ENCODE measurements around the gene PTCD1.

- TF ChIP-seq CTCF (IDR thresholded peaks at IDR 0.05) (no peak), SIN3A (IDR thresholded peaks at IDR 0.05; ENCODE audit: borderline replicate concordance, insufficient read depth, low read depth, low read length) (no peak), POLR2AphosphoS5 (IDR thresholded peaks at IDR 0.05; ENCODE audit: low read depth, low read length) (no peak)
These were observed 55.4 kb downstream of the PTCD1 start for GRCh38 chr7:99383203-99383602.

All from Panc1 (cell line).